T-cell (primary cell): Measurements from ENCODE around the gene PPP1R7. TPM values are rescaled to one million over a fixed set of nuclear protein-coding genes. Genes with fewer than 3 reads are reported as not detected.

Experiments
- ATAC-seq, 4 experiments: fragments of 200-7000 bp in 3 of 4; fragments of 150-1000 bp in 1 of 4; cut with Tn5 transposase; replicated peaks in 1 of 4; 1 replicate in 3 of 4; 2 replicates in 1 of 4; pipeline ENCODE4 v1.10.0; 2021; ENCODE audit warnings: moderate library complexity in 3 of 4, mild to moderate bottlenecking in 2 of 4, moderate number of reproducible peaks in 1 of 4
- CTCF ChIA-PET, 2 donors: fragments of 300-600 bp; sonication (Branson Sonifier 250); formaldehyde crosslinking; loops; one replicate each; lab custom pipeline; 2022; ENCODE audit warnings: antibody characterized with exemption in 2 of 2; lab: Charles Lee
- POLR2A ChIA-PET, 2 donors: fragments of 300-600 bp; sonication (Branson Sonifier 250); formaldehyde crosslinking; loops; one replicate each; lab custom pipeline; 2022; ENCODE audit warnings: antibody characterized with exemption in 2 of 2; lab: Charles Lee
- DNase-seq, 35 experiments: peaks; one replicate each; pipeline versions ENCODE4 v3.0.0 to v3.0.0-alpha.2; 2013 to 2023
- H3K27ac ChIP-seq: one replicate; pipeline ENCODE4 v1.5.1; 2013; ENCODE audit warnings: low read length
- H3K27me3 ChIP-seq, 2 experiments: replicated peaks in 1 of 2; 1 replicate in 1 of 2; 2 replicates in 1 of 2; pipeline versions ENCODE4 v1.6.1 to v1.7.0; 2013; ENCODE audit warnings: low read length in 1 of 2, mixed read lengths in 1 of 2; ENCODE audit not compliant: control insufficient read depth in 2 of 2, insufficient read depth in 2 of 2; ENCODE audit errors: extremely low read depth in 1 of 2
- H3K36me3 ChIP-seq, 2 donors: 1 replicate in 1 of 2; 2 replicates in 1 of 2; pipeline versions ENCODE4 v1.6.1 to v1.7.0; 2013; ENCODE audit warnings: low read length in 1 of 2; ENCODE audit not compliant: control insufficient read depth in 2 of 2, insufficient read depth in 1 of 2; ENCODE audit errors: extremely low read depth in 1 of 2
- H3K4me1 ChIP-seq, 2 experiments: 1 replicate in 1 of 2; 2 replicates in 1 of 2; pipeline versions ENCODE4 v1.6.1 to v1.7.0; 2013; ENCODE audit warnings: low read length in 2 of 2, mixed read lengths in 1 of 2; ENCODE audit not compliant: insufficient read depth in 2 of 2, control insufficient read depth in 1 of 2; ENCODE audit errors: extremely low read depth in 1 of 2
- H3K4me3 ChIP-seq, 2 donors: 1 replicate in 1 of 2; 2 replicates in 1 of 2; pipeline versions ENCODE4 v1.5.1 to v1.7.0; 2013; ENCODE audit warnings: mild to moderate bottlenecking in 2 of 2, low read length in 1 of 2, moderate library complexity in 1 of 2; ENCODE audit not compliant: control insufficient read depth in 1 of 2; ENCODE audit errors: extremely low read depth in 1 of 2
- H3K9me3 ChIP-seq: 2 replicates; pipeline ENCODE4 v1.7.0; 2013
- H3K27ac Mint-ChIP-seq, 2 donors: one replicate each; pipeline ENCODE4 v1.8.0; 2020 to 2021; ENCODE audit warnings: mild to moderate bottlenecking in 2 of 2, mixed read lengths in 2 of 2
- H3K27me3 Mint-ChIP-seq, 2 donors: one replicate each; pipeline ENCODE4 v1.8.0; 2021 to 2022; ENCODE audit warnings: mixed read lengths in 2 of 2
- H3K36me3 Mint-ChIP-seq: one replicate; pipeline ENCODE4 v1.8.0; 2021; ENCODE audit warnings: mixed read lengths
- H3K4me1 Mint-ChIP-seq, 3 donors: one replicate each; pipeline ENCODE4 v1.8.0; 2020 to 2022; ENCODE audit warnings: mixed read lengths in 3 of 3, mild to moderate bottlenecking in 1 of 3
- H3K4me3 Mint-ChIP-seq, 3 donors: one replicate each; pipeline ENCODE4 v1.8.0; 2020 to 2022; ENCODE audit warnings: mild to moderate bottlenecking in 3 of 3, mixed read lengths in 3 of 3, moderate library complexity in 3 of 3
- H3K9me3 Mint-ChIP-seq, 3 donors: one replicate each; pipeline ENCODE4 v1.8.0; 2020 to 2022; ENCODE audit warnings: mixed read lengths in 3 of 3
- WGBS: methylation state at CpG from one replicate; pipeline ENCODE4 v1.1.5; 2013; ENCODE audit warnings: missing lambda C conversion rate; ENCODE audit not compliant: insufficient coverage; 5-methylcytosine and 5-hydroxymethylcytosine counted together
- total RNA-seq, 35 experiments: library from RNA in 6 of 35; stranded (reverse) in 6 of 35; fragments of 120-200 nt in 1 of 35; gene quantifications; one replicate each; pipeline versions ENCODE4 v1.2.1 to v1.2.4 and lab custom pipeline; 2013 to 2026

Gene PPP1R7
- total RNA-seq, 5 donors from 2014 or later (not counting 1 experiment from before 2014, with no cell fraction given): 46.6 to 61.2 (median 53.8) TPM

DNA sequence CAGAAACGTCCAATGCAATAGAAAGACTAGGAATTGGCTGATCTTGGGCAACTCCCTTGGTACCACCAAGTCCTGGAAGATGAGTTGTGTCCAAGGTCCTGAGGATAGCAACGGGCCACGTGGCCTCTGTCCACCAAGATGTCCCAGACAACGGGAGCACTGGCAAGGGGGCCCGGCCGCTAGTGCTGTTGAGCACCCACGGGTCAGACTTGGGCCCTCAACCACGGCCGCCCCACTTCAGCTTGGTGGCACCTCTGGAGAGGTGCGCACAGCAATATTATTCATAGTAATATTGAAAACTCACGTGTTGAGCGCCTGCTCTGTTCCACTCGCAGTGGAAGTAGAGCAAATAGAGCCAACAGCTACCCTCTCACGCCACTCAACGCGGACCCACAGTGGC, 20.0 kb upstream of the PPP1R7 start:
- Histone ChIP-seq H3K4me1 (peaks cover 0 to 36% of the 10 kb centered on the region in 2 experiments), H3K4me3 (no peak overlapping the region), H3K36me3 (peaks cover 3 to 20% of the 10 kb centered on the region in 2 donors), H3K27me3 (no peaks in the 10 kb centered on the region), H3K27ac (no peak overlapping the region), H3K9me3 (no peaks in the 10 kb centered on the region)
- ChIA-PET POLR2A (no interaction called here), CTCF (no interaction called here)
- no peak for DNase-seq
- WGBS: 92% methylated on average over 13 of the region's 16 CpGs
- peaks cover 19 to 24% (median 21%) of the 10 kb centered on the region in 3 donors for H3K4me1 Mint-ChIP-seq
- H3K9me3 Mint-ChIP-seq: no peaks in the 10 kb centered on the region
- H3K27me3 Mint-ChIP-seq: no peaks in the 10 kb centered on the region
- H3K36me3 Mint-ChIP-seq: peaks cover 31% of the 10 kb centered on the region
- no peak overlapping the region for H3K27ac Mint-ChIP-seq
- H3K4me3 Mint-ChIP-seq: no peak overlapping the region
- no peak for ATAC-seq

DNA sequence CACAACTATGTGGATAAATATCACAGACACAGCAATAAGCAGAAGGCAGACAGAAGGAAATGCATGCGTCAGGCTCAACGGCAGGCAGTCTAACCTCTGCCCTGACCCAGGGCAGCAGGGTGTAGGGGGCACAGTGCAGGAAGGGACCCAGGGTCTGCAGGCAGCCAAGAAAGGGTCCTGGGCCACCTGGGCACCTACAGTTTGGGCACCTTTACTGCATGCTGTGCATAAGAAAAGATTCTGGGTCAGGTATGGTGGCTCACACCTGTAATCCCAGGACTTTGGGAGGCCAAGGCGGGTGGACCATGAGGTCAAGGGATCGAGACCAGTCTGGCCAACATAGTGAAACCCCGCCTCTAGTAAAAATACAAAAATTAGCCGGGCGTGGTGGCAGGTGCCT, 18.7 kb upstream of the PPP1R7 start:
- H3K27ac ChIP-seq: no peak overlapping the region
- no peaks in the 10 kb centered on the region for H3K27me3 Mint-ChIP-seq
- no peak overlapping the region for H3K27ac Mint-ChIP-seq
- ATAC-seq: no peak
- H3K4me1 ChIP-seq: peaks cover 0 to 27% of the 10 kb centered on the region in 2 experiments
- ChIA-PET POLR2A (interaction anchor here in 1 of 2 donors (0.6 to 0.7 kb wide), 2 partner anchors 18 to 122 kb away, joined by 3 read pairs; partner anchors contain the start of gene PASK), CTCF (interaction anchor here in 1 of 2 donors (0.7 kb wide), 1 partner anchor 11 kb away, joined by 10 read pairs; no protein-coding TSS in a partner anchor)
- no peaks in the 10 kb centered on the region for H3K9me3 Mint-ChIP-seq
- peaks cover 3 to 26% of the 10 kb centered on the region in 2 donors for H3K36me3 ChIP-seq
- peaks cover 17 to 21% (median 19%) of the 10 kb centered on the region in 3 donors for H3K4me1 Mint-ChIP-seq
- H3K4me3 Mint-ChIP-seq: no peak overlapping the region
- no peaks in the 10 kb centered on the region for H3K27me3 ChIP-seq
- WGBS: 100% methylated on average over 7 of the region's 7 CpGs
- no peaks in the 10 kb centered on the region for H3K9me3 ChIP-seq
- H3K36me3 Mint-ChIP-seq: peaks cover 40% of the 10 kb centered on the region
- no peak for DNase-seq
- H3K4me3 ChIP-seq: no peak overlapping the region

DNA sequence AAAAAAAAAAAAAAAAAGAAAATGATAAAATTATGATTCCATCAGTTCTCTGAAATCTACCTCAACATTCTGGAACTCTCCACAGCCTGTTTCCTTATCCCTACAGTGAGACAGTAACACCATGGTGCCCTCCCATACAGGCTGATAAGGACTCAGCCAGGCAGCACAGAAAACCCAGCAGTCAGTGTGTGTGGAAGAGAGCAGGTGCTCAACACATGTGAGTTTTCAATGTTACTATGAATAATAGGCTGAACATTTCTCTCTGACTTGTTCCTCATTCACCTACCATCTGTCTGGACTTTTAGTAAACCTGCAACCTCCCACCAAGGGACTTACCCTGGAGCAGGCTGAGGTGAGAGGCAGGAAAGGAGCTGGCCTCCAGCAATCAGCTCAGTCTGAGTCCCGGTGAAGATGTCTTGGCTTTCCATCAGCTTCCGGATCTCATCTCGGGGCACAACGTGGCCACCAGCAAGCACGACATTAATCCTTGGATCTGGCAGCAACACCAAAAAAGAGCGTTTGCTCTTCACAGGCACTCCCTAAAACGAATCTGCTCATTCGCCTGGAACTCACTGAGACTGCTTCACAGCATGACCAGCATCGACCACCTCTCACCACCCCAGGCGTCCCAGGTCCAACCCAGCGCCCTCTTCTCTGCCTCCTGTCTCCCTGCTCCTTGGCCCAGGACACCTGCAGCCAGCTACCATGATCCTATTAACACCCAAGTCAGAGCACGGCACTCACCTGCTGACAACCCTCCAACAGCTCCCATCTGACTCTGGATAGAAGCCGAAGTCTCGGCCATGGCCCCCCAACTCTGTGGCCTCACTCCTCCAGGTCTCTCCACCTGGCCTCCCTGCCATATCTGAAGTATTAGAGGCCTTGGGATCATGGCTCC, 17.5 kb upstream of the PPP1R7 start:
- Mint-ChIP-seq H3K4me1 (peaks cover 9 to 14% (median 13%) of the 10 kb centered on the region in 3 donors), H3K4me3 (no peak overlapping the region), H3K9me3 (no peaks in the 10 kb centered on the region), H3K36me3 (peaks cover 43% of the 10 kb centered on the region), H3K27ac (no peak overlapping the region), H3K27me3 (no peaks in the 10 kb centered on the region)
- POLR2A ChIA-PET: no interaction called here
- Histone ChIP-seq H3K4me1 (peaks cover 0 to 14% of the 10 kb centered on the region in 2 experiments), H3K4me3 (no peak overlapping the region), H3K27ac (no peak overlapping the region), H3K36me3 (peaks cover 3 to 37% of the 10 kb centered on the region in 2 donors), H3K27me3 (no peaks in the 10 kb centered on the region), H3K9me3 (no peaks in the 10 kb centered on the region)
- DNase-seq (no peak), ATAC-seq (no peak)
- WGBS: 96% methylated on average over 14 of the region's 14 CpGs
- CTCF ChIA-PET: no interaction called here

DNA sequence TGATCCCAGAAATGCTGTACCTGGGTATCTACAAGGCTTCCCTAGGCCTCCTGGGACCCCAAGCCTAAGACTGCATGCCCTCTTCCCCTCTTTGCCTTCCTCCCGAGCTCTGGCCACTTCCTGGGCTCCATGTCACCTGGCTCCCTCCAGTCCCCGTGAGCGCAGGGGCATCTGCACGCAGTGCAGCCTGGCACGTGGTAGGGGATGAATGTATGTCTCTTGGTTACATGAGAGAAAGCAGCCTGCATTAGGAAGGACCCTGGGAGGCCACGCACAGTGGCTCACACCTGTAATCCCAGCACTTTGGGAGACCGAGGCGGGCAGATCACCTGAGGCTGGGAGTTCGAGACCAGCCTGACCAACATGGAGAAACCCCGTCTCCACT, 16.8 kb upstream of the PPP1R7 start:
- Mint-ChIP-seq H3K4me3 (no peak overlapping the region), H3K27me3 (no peaks in the 10 kb centered on the region), H3K9me3 (no peaks in the 10 kb centered on the region), H3K4me1 (peaks cover 3 to 7% (median 7%) of the 10 kb centered on the region in 3 donors), H3K27ac (no peak overlapping the region), H3K36me3 (peaks cover 47% of the 10 kb centered on the region)
- ChIA-PET POLR2A (no interaction called here), CTCF (no interaction called here)
- no peaks in the 10 kb centered on the region for H3K9me3 ChIP-seq
- ATAC-seq (no peak), DNase-seq (no peak)
- peaks cover 0 to 43% of the 10 kb centered on the region in 2 donors for H3K36me3 ChIP-seq
- H3K27me3 ChIP-seq: no peaks in the 10 kb centered on the region
- no peak overlapping the region for H3K27ac ChIP-seq
- H3K4me1 ChIP-seq: peaks cover 0 to 8% of the 10 kb centered on the region in 2 experiments
- WGBS: 100% methylated on average over 5 of the region's 10 CpGs
- no peak overlapping the region for H3K4me3 ChIP-seq

DNA sequence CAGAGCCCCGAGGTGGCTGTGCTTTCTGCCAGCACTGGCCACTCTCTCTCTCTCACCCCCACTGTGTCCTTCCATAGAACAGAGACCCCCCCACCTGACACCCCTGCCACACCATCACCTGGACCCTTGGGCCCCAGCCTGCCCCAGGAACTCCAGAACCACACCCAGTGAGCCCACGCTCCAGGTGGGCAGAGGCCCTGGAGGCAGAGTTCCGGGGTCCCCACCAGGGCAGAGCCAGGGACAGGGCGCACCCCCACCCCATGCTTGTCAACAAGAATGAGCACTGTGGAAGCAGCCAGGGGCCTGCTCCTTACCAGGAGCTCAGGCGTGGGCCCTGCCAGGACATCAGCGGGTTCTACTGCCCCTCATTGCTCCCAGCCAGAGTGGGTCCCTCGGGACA, 15.6 kb upstream of the PPP1R7 start:
- Mint-ChIP-seq H3K36me3 (peaks cover 56% of the 10 kb centered on the region), H3K27ac (no peak overlapping the region), H3K4me3 (no peak overlapping the region), H3K4me1 (no peaks in the 10 kb centered on the region), H3K9me3 (no peaks in the 10 kb centered on the region), H3K27me3 (no peaks in the 10 kb centered on the region)
- DNase-seq (no peak), ATAC-seq (no peak)
- H3K4me3 ChIP-seq: no peak overlapping the region
- H3K27ac ChIP-seq: no peak overlapping the region
- CTCF ChIA-PET: interaction anchor here in 1 of 2 donors (0.6 kb wide), 1 partner anchor 58 kb away, joined by 3 read pairs; no protein-coding TSS in a partner anchor
- no peaks in the 10 kb centered on the region for H3K27me3 ChIP-seq
- no peaks in the 10 kb centered on the region for H3K4me1 ChIP-seq
- H3K36me3 ChIP-seq: peaks cover 0 to 52% of the 10 kb centered on the region in 2 donors
- no peaks in the 10 kb centered on the region for H3K9me3 ChIP-seq
- WGBS: 82% methylated on average over 5 of the region's 7 CpGs
- POLR2A ChIA-PET: no interaction called here

DNA sequence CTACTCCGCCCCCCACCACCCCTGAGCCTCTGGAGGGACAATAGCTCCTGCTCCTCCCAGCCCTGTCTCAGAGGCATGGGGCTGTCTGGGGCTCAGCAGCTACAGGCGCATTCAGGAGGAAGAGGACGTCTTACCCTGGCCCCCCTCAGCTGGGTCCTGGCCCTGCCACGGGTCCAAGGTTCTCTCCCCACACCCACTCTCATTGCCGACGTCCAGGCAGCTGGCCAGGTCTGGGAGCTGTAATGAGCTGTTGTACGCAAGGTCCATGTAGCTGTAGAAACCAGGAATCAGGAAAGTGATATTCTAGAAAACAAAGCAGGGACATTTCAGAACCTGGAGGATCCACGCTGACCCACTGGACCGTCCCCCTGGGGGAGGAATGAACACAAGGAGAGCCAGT, 14.5 kb upstream of the PPP1R7 start:
- WGBS: 92% methylated on average over 7 of the region's 9 CpGs
- no peak overlapping the region for H3K4me3 Mint-ChIP-seq
- H3K4me1 Mint-ChIP-seq: no peaks in the 10 kb centered on the region
- no peak for DNase-seq
- Histone ChIP-seq H3K9me3 (no peaks in the 10 kb centered on the region), H3K4me3 (no peak overlapping the region), H3K27ac (no peak overlapping the region), H3K36me3 (peaks cover 0 to 55% of the 10 kb centered on the region in 2 donors), H3K4me1 (no peaks in the 10 kb centered on the region), H3K27me3 (no peaks in the 10 kb centered on the region)
- ChIA-PET POLR2A (no interaction called here), CTCF (no interaction called here)
- no peaks in the 10 kb centered on the region for H3K27me3 Mint-ChIP-seq
- no peaks in the 10 kb centered on the region for H3K9me3 Mint-ChIP-seq
- H3K27ac Mint-ChIP-seq: no peak overlapping the region
- H3K36me3 Mint-ChIP-seq: peaks cover 46% of the 10 kb centered on the region
- ATAC-seq: no peak
